ENCODE data around the gene MAGEA4. TPM values are rescaled to one million over a fixed set of nuclear protein-coding genes. Genes with fewer than 3 reads are reported as not detected.

Gene MAGEA4, protein sequence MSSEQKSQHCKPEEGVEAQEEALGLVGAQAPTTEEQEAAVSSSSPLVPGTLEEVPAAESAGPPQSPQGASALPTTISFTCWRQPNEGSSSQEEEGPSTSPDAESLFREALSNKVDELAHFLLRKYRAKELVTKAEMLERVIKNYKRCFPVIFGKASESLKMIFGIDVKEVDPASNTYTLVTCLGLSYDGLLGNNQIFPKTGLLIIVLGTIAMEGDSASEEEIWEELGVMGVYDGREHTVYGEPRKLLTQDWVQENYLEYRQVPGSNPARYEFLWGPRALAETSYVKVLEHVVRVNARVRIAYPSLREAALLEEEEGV
- total RNA-seq (not detected), polyA plus RNA-seq (not detected), total RNA-seq (not detected)

DNA sequence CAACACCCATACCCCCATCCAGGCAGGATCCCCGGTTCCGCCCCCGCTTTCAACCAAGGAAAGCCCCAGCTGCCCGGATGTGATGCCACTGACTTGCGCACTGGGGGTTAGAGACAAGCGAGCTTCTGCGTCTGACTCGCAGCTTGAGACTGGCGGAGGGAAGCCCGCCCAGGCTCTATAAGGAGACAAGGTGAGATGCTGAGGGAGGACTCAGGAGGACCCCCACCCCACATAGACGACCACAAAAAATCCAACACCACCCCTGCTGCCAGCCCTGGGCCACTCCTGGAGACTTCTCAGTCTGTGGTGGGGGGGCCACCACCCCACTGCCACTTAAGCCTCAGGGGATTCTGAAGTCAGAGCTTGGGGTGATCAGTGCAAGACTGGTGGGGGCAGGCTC, at the start of gene MAGEA4:
TSS of gene MAGEA4 (plus strand) at position 110 of the 400 bp plus-strand sequence. CDS start 10,776 bp downstream, outside the sequence.
- ChIA-PET CTCF (no interaction called here), POLR2A (no interaction called here)
- ATAC-seq (no peak), DNase-seq (no peak)
- H3K27ac Mint-ChIP-seq: no peak within 1 kb of the TSS
- no peaks in the 10 kb centered on the region for H3K36me3 ChIP-seq (ENCODE audit: control insufficient read depth in 2 of 3, insufficient read depth in 3 of 3, low read length in 3 of 3)
- H3K9me3 Mint-ChIP-seq: no peaks in the 10 kb centered on the region
- no peaks in the 10 kb centered on the region for H3K36me3 Mint-ChIP-seq
- no peaks in the 10 kb centered on the region for H3K4me1 ChIP-seq (ENCODE audit: control insufficient read depth in 2 of 2, insufficient read depth in 2 of 2, low read length in 2 of 2)
- H3K27me3 ChIP-seq (ENCODE audit: control insufficient read depth in 2 of 2, insufficient read depth in 2 of 2, low read length in 2 of 2): no peaks in the 10 kb centered on the region
- H3K4me1 Mint-ChIP-seq: no peaks in the 10 kb centered on the region
- no peaks in the 10 kb centered on the region for H3K27me3 Mint-ChIP-seq
- H3K9me3 ChIP-seq (ENCODE audit: control insufficient read depth in 2 of 3, low read length in 3 of 3): no peaks in the 10 kb centered on the region
- intact Hi-C loops (cut with micrococcal nuclease): no loop called here
- H3K4me3 Mint-ChIP-seq: no peak within 1 kb of the TSS
- H3K4me3 ChIP-seq (ENCODE audit: low read length): no peak within 1 kb of the TSS
- no peak within 1 kb of the TSS for H3K27ac ChIP-seq (ENCODE audit: low read depth, low read length)

DNA sequence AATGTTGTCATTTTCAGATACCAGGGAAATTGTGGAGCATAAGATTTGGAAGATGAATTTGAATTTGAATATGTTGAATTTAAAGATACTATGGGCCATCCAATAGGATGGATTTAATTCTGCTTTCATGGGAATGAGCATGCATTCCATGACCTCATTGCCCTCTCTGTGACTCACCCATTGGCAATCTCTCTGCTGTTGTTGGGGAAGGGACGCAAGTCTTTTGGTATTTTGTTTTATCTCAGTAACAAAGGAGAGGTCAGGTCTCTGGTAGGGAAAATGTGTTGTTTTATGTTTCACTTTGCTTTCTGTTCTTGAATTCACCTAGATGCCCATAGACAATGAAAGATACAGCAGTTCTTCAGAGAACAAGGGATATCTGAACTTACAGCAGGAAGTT, 42.1 kb upstream of the MAGEA4 start:
- Mint-ChIP-seq H3K4me1 (peaks cover 0 to 1% (median 0%) of the 10 kb centered on the region in 7 donors), H3K9me3 (peaks cover 0 to 11% (median 2%) of the 10 kb centered on the region in 11 donors), H3K36me3 (no peaks in the 10 kb centered on the region), H3K27me3 (peaks cover 0 to 6% (median 0%) of the 10 kb centered on the region in 5 donors), H3K27ac (no peak overlapping the region), H3K4me3 (no peak overlapping the region)
- Histone ChIP-seq H3K9me3 (ENCODE audit: control insufficient read depth in 2 of 3, low read length in 3 of 3) (no peaks in the 10 kb centered on the region), H3K4me1 (ENCODE audit: control insufficient read depth in 2 of 2, insufficient read depth in 2 of 2, low read length in 2 of 2) (no peaks in the 10 kb centered on the region), H3K4me3 (ENCODE audit: low read length) (no peak overlapping the region), H3K27ac (ENCODE audit: low read depth, low read length) (no peak overlapping the region), H3K27me3 (ENCODE audit: control insufficient read depth in 2 of 2, insufficient read depth in 2 of 2, low read length in 2 of 2) (no peaks in the 10 kb centered on the region), H3K36me3 (ENCODE audit: control insufficient read depth in 2 of 3, insufficient read depth in 3 of 3, low read length in 3 of 3) (no peaks in the 10 kb centered on the region)
- ATAC-seq: no peak
- ChIA-PET POLR2A (no interaction called here), CTCF (no interaction called here)
- no peak for DNase-seq
- intact Hi-C loops (cut with micrococcal nuclease): no loop called here

DNA sequence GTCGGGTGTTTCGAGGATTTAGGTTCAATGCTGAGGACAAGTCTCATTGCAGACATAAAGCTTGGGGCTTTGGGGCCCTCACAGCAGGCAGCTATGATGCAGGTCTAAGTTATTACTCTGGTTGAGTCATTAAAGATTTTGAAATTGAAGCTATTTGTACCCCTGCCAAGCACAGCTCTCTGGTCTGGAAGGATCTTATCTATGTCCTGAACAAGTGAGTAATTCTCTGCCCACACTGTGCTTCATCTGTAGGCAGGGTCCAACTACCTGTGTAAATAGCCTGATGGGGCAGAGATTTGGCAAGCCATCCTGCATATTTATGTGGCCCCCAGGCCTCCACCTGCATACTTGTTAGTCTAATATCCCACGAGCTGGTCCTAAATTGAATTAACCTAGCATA, 41.4 kb upstream of the MAGEA4 start:
- POLR2A ChIA-PET: no interaction called here
- intact Hi-C loops (cut with micrococcal nuclease): no loop called here
- CTCF ChIA-PET: no interaction called here

DNA sequence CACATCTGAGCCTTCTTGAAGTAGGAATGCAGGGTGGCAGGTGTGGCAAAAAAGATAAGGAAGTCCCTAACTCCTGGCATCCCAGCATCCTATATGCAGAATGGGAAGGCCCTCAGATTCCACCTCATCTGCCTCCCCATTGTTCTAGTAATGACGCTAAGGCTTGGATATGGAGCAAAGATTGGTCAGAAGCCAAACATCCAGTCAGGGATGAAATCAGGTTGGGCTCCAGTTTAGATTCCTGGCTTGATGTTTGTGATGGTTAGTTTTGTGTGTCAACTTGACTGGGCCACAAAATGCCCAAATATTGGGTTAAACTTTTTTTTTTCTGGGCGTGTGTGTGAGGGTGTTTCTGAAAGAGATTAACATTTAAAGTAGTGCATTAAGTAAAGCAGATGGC, 39.6 kb upstream of the MAGEA4 start:
- DNase-seq: no peak
- Histone ChIP-seq H3K27me3 (ENCODE audit: control insufficient read depth in 2 of 2, insufficient read depth in 2 of 2, low read length in 2 of 2) (no peaks in the 10 kb centered on the region), H3K4me3 (ENCODE audit: low read length) (no peak overlapping the region), H3K4me1 (ENCODE audit: control insufficient read depth in 2 of 2, insufficient read depth in 2 of 2, low read length in 2 of 2) (no peaks in the 10 kb centered on the region), H3K36me3 (ENCODE audit: control insufficient read depth in 2 of 3, insufficient read depth in 3 of 3, low read length in 3 of 3) (no peaks in the 10 kb centered on the region), H3K27ac (ENCODE audit: low read depth, low read length) (no peak overlapping the region), H3K9me3 (ENCODE audit: control insufficient read depth in 2 of 3, low read length in 3 of 3) (no peaks in the 10 kb centered on the region)
- no peak overlapping the region for H3K4me3 Mint-ChIP-seq
- H3K36me3 Mint-ChIP-seq: no peaks in the 10 kb centered on the region
- H3K9me3 Mint-ChIP-seq: peaks cover 0 to 5% (median 0%) of the 10 kb centered on the region in 11 donors
- H3K27ac Mint-ChIP-seq: no peak overlapping the region
- H3K4me1 Mint-ChIP-seq: peaks cover 0 to 1% (median 0%) of the 10 kb centered on the region in 7 donors
- peaks cover 0 to 6% (median 0%) of the 10 kb centered on the region in 5 donors for H3K27me3 Mint-ChIP-seq
- no peak for ATAC-seq
- ChIA-PET POLR2A (no interaction called here), CTCF (no interaction called here)
- intact Hi-C loops (cut with micrococcal nuclease): no loop called here

More for the DNA sequence above, 41.4 kb upstream of the MAGEA4 start:
- Mint-ChIP-seq H3K9me3 (peaks cover 0 to 11% (median 2%) of the 10 kb centered on the region in 11 donors), H3K4me1 (peaks cover 0 to 1% (median 0%) of the 10 kb centered on the region in 7 donors), H3K27me3 (peaks cover 0 to 6% (median 0%) of the 10 kb centered on the region in 5 donors), H3K4me3 (no peak overlapping the region), H3K27ac (no peak overlapping the region), H3K36me3 (no peaks in the 10 kb centered on the region)
- Histone ChIP-seq H3K4me1 (ENCODE audit: control insufficient read depth in 2 of 2, insufficient read depth in 2 of 2, low read length in 2 of 2) (no peaks in the 10 kb centered on the region), H3K9me3 (ENCODE audit: control insufficient read depth in 2 of 3, low read length in 3 of 3) (no peaks in the 10 kb centered on the region), H3K4me3 (ENCODE audit: low read length) (no peak overlapping the region), H3K36me3 (ENCODE audit: control insufficient read depth in 2 of 3, insufficient read depth in 3 of 3, low read length in 3 of 3) (no peaks in the 10 kb centered on the region), H3K27me3 (ENCODE audit: control insufficient read depth in 2 of 2, insufficient read depth in 2 of 2, low read length in 2 of 2) (no peaks in the 10 kb centered on the region), H3K27ac (ENCODE audit: low read depth, low read length) (no peak overlapping the region)
- DNase-seq (no peak), ATAC-seq (no peak)

DNA sequence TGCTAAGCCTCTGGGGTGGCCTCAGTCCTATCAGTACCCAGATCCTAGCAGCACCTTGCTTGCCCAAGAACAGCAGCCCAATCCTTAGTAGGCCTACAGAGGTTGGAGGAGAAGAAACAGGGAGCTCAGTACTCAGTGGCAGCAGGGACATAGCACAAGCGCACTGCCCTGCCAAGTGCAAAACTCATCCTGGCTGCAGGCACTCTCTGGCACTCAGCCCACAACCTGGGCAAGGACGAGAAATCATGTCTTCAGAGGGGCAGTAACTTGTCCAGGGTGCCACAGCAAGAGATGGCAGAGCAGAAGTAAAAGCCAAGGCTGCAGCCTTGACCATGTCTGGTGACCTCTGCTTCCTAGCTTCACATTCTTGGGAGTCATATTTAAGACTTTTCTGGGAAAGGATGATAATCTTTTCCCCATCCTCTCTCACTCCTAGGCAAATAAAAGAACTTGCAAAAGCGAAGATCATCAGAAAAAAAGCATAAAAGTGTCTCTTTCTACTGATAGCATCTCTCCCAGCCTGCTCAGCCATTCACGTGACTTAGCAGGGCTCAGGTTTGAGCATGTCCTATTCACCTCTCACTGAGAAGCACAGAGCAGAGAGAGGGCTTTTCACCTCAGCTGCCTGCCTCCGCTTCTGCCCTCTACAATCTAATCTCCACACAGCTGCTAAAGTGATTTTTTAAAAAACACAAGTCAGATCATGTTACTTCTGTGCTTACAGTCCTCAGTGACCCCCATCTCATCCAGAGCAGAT, 37.2 kb upstream of the MAGEA4 start:
- Histone ChIP-seq H3K4me1 (ENCODE audit: control insufficient read depth in 2 of 2, insufficient read depth in 2 of 2, low read length in 2 of 2) (no peaks in the 10 kb centered on the region), H3K4me3 (ENCODE audit: low read length) (no peak overlapping the region), H3K27ac (ENCODE audit: low read depth, low read length) (no peak overlapping the region), H3K36me3 (ENCODE audit: control insufficient read depth in 2 of 3, insufficient read depth in 3 of 3, low read length in 3 of 3) (no peaks in the 10 kb centered on the region), H3K27me3 (ENCODE audit: control insufficient read depth in 2 of 2, insufficient read depth in 2 of 2, low read length in 2 of 2) (no peaks in the 10 kb centered on the region), H3K9me3 (ENCODE audit: control insufficient read depth in 2 of 3, low read length in 3 of 3) (no peaks in the 10 kb centered on the region)
- Mint-ChIP-seq H3K27ac (no peak overlapping the region), H3K36me3 (no peaks in the 10 kb centered on the region), H3K27me3 (peaks cover 0 to 6% (median 0%) of the 10 kb centered on the region in 5 donors), H3K4me1 (no peaks in the 10 kb centered on the region), H3K9me3 (peaks cover 0 to 5% (median 0%) of the 10 kb centered on the region in 11 donors), H3K4me3 (no peak overlapping the region)
- DNase-seq: no peak
- POLR2A ChIA-PET: no interaction called here
- CTCF ChIA-PET: no interaction called here
- intact Hi-C loops (cut with micrococcal nuclease): no loop called here
- no peak for ATAC-seq

DNA sequence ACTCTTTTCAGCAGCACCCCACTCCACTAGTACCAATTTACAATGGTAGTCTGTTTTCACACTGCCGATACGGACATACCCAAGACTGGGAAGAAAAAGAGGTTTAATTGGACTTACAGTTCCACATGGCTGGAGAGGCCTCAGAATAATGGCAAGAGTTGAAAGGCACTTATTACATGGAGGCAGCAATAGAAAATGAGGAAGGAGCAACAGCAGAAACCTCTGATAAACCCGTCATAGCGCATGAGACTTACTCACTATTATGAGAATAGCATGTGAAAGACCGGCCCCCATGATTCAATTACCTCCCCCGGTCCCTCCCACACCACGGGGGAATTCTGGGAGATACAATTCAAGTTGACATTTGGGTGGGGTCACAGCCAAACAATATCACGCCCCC, 34.1 kb upstream of the MAGEA4 start:
- Mint-ChIP-seq H3K4me3 (no peak overlapping the region), H3K27ac (no peak overlapping the region), H3K36me3 (no peaks in the 10 kb centered on the region), H3K27me3 (peaks cover 0 to 4% (median 0%) of the 10 kb centered on the region in 5 donors), H3K9me3 (peaks cover 0 to 5% (median 0%) of the 10 kb centered on the region in 11 donors), H3K4me1 (no peaks in the 10 kb centered on the region)
- ChIA-PET CTCF (no interaction called here), POLR2A (no interaction called here)
- intact Hi-C loops (cut with micrococcal nuclease): no loop called here
- no peak for DNase-seq
- H3K9me3 ChIP-seq (ENCODE audit: control insufficient read depth in 2 of 3, low read length in 3 of 3): no peaks in the 10 kb centered on the region
- no peak overlapping the region for H3K4me3 ChIP-seq (ENCODE audit: low read length)
- H3K4me1 ChIP-seq (ENCODE audit: control insufficient read depth in 2 of 2, insufficient read depth in 2 of 2, low read length in 2 of 2): no peaks in the 10 kb centered on the region
- ATAC-seq: no peak
- no peak overlapping the region for H3K27ac ChIP-seq (ENCODE audit: low read depth, low read length)
- H3K36me3 ChIP-seq (ENCODE audit: control insufficient read depth in 2 of 3, insufficient read depth in 3 of 3, low read length in 3 of 3): no peaks in the 10 kb centered on the region
- H3K27me3 ChIP-seq (ENCODE audit: control insufficient read depth in 2 of 2, insufficient read depth in 2 of 2, low read length in 2 of 2): no peaks in the 10 kb centered on the region
